Fibroblast of villous mesenchyme (primary cell): Measurements from ENCODE around the gene H2BW2. TPM values are rescaled to one million over a fixed set of nuclear protein-coding genes. Genes with fewer than 3 reads are reported as not detected.
"Not testable (repeated sequence)": the region's sequence is repeated elsewhere in the genome, so short reads cannot be mapped to it uniquely, and the experiment has no call there.

ENCODE experiments used
- DNase-seq: peaks from one replicate; pipeline ENCODE4 v3.0.0-alpha.2; 2010; ENCODE audit warnings: low read depth
- H3K4me3 ChIP-seq: 2 replicates; pipeline ENCODE4 v1.5.1; 2011; ENCODE audit warnings: low read depth, mild to moderate bottlenecking, low read length
- total RNA-seq: library from RNA; depleted of rRNA; stranded (reverse); fragments of >200 nt; gene quantifications from 2 replicates; pipeline ENCODE4 v1.2.3, GENCODE V29; 2012
- TF ChIP-seq, protein P1 (sequence below): IDR thresholded peaks from 2 replicates; pipeline ENCODE4 v1.5.1; 2012; ENCODE audit warnings: low read depth, mild to moderate bottlenecking, low read length; ENCODE audit not compliant: insufficient read depth

Gene H2BW2
- total RNA-seq, result not detected in 2 replicates

DNA sequence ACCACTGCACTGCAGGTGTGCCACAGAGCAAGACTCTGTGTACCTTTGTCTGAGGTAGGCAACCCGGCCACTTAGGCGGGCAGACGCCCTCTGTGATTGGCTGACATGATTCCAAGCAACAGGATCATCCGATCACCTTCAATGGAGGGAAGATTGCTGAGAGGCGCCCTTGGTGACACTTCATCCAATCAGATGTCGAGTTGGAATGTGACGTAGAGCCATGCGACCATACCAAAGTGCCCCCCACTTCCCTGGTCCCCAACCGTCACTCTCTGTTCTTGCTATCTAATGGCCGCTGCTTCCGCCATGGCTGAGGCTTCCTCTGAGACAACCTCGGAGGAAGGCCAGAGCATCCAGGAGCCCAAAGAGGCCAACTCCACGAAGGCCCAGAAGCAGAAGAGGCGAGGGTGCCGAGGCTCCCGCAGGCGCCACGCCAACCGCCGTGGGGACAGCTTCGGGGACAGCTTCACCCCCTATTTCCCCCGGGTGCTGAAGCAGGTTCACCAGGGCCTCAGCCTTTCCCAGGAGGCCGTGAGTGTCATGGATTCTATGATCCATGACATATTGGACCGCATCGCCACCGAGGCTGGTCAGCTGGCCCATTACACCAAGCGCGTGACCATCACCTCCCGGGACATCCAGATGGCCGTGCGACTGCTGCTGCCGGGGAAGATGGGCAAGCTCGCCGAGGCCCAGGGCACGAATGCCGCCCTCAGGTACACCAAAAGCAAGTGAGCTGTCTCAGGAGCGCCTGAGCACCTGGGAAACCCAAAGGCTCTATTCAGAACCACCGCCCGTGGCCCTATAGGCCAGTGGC, at the start of gene H2BW2:
Gene H2BW2, plus strand, starts transcription at position 268 of the 817 bp plus-strand sequence. Its CDS starts 39 bp downstream, at position 307.
- no peak within 1 kb of the TSS for H3K4me3 ChIP-seq
- TF ChIP-seq, protein P1, sequence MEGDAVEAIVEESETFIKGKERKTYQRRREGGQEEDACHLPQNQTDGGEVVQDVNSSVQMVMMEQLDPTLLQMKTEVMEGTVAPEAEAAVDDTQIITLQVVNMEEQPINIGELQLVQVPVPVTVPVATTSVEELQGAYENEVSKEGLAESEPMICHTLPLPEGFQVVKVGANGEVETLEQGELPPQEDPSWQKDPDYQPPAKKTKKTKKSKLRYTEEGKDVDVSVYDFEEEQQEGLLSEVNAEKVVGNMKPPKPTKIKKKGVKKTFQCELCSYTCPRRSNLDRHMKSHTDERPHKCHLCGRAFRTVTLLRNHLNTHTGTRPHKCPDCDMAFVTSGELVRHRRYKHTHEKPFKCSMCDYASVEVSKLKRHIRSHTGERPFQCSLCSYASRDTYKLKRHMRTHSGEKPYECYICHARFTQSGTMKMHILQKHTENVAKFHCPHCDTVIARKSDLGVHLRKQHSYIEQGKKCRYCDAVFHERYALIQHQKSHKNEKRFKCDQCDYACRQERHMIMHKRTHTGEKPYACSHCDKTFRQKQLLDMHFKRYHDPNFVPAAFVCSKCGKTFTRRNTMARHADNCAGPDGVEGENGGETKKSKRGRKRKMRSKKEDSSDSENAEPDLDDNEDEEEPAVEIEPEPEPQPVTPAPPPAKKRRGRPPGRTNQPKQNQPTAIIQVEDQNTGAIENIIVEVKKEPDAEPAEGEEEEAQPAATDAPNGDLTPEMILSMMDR, result no peak
- no peak for DNase-seq

DNA sequence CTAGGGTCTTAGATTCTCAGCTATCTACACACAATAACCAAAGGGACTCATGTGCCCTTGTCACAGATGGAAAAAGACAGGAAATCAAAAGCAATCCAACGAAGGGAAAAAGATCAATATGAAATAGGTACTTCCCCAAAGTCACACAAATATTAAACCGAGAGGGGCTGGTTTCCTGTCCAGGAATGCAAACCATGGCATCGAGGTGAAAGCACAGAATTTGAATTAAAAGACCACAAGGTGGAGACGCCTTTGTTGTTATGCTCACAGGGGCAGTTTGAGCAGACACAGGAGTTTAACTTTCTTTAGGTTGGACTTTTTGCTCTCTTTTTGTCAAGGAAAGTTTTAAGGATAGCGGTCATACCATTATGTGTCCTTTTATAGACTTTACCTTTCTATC, 40.5 kb upstream of the H2BW2 start:
- H3K4me3 ChIP-seq, result no peak overlapping the region
- no peak for DNase-seq
- TF ChIP-seq, protein P1, result no peak

DNA sequence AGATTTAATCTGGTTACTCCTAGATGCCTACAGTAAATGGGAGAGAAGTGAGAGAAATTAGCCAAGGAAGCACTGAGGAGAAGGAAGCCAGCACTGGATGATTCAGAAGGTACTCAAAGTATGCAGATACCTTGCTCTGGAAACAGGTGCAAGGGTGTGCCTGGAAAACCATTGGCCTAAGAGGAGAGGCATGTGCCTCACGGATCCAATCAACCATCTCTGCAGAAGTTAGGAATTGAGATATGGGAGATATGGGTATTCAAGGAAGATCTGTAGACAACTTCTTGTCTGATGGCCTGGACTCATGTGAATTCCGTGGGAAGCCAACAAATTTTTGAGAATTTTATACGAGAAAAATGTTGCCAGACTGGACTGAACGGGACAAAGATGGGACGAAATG, 30.9 kb upstream of the H2BW2 start:
- TF ChIP-seq, protein P1, result no peak
- no peak for DNase-seq
- H3K4me3 ChIP-seq, result no peak overlapping the region

DNA sequence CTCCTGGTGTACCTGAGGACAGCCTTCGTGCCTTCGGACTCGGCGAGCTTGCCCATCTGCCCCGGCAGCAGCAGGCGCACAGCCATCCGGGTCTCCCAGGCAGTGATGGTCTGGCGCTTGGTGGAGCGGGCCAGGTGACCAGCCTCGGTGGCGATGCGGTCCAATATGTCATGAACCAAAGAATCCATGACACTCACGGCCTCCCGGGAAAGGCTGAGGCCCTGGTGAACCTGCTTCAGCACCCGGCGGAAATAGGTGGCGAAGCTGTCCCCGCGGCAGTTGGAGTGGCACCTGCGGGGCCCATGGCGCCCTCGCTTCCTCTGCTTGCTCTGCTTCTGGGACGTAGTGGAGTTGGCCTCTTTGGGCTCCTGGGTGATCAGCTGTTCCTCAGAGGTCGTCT, 26.6 kb upstream of the H2BW2 start:
- H3K4me3 ChIP-seq, result no peak overlapping the region
- no peak for DNase-seq

DNA sequence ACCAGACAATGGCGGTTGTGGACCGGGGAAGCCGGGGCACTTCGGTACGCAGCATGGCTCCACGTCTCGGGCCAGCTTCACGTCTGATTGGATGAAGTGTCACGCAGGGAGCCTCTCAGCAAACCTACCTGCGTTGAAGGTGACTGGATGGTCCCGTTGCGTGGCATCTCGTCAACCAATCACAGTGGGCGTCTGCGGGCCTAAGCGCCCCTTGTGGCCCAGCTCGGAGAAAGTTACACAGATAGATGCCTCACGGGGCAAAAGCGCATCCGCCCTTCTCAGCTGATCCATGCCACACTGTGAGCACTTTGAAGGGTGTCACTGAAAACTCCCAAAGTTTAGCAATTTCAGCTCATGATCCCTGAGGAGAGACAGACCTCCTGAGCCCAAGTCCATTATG, 26.1 kb upstream of the H2BW2 start, which contains the start of gene H2BW1:
Gene H2BW1, minus strand, starts transcription at position 103 of the 400 bp plus-strand sequence. CDS start 132 bp downstream, outside the sequence.
- DNase-seq, result no peak
- TF ChIP-seq, protein P1, result no peak
- no peak within 1 kb of the TSS for H3K4me3 ChIP-seq

More for the DNA sequence above, 26.6 kb upstream of the H2BW2 start:
- TF ChIP-seq, protein P1, result no peak

DNA sequence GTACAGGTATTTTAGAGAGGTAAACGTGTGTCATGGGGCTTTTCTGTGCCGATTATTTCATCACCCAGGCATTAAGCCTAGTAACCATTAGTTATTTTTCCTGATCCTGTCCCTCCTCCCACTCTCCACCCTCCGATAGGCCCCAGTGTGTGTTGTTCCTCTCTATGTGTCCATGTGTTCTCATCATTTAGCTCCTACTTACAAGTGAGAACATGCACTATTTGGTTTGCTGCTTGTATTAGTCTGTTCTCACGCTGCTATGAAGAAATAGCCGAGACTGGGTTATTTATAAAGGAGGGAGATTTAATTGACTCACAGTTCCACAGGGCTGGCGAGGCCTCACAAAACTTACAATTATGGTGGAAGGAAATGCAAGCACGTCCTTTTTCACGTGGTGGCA, 24.2 kb upstream of the H2BW2 start:
- H3K4me3 ChIP-seq, DNase-seq: not testable (repeated sequence)

DNA sequence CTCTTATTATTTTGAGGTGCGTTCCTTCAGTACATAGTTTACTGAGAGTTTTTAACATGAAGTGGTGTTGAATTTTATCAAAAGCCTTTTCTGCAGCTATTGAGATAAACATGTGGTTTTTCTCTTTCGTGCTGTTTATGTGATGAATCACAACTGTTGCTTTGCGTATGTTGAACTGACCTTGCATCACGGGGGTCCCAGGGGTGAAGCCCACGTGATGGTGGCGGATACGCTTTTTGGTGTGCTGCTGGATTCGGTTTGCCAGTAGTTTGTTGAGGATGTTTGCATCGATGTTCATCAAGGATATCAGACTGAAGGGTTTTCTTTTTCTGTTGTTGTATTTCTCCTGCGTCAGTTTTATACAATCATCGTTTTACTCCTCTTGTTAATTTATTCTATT, 21.6 kb upstream of the H2BW2 start:
- no peak overlapping the region for H3K4me3 ChIP-seq
- TF ChIP-seq, protein P1, result no peak
- no peak for DNase-seq
